Measurements from ENCODE around the gene EPHB1. TPM values are rescaled to one million over a fixed set of nuclear protein-coding genes. Genes with fewer than 3 reads are reported as not detected.

EPHB1 gene
- total RNA-seq, 1 donor from 2014 or later, result 16.3 TPM

DNA sequence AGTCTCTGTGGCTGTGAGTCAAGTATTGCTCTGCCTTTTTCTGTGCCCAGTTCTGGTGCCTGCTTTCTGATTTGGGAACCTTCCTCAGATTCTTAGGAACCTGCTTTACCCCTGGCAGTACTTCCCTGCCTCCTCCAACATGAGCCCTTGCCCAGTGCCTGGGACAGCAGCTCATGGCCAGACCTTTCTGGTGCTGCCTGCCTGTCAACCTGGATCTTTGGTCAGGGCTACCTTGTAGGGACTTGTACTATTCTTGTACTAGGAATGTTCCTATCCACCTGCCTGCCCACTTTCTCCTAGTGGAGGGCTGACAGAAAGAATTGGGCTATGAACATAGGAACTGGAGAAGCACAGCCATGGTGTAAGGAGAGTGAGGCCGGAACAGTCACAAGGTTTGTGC is 28.8 kb upstream of the EPHB1 start:
- H3K27ac Mint-ChIP-seq (ENCODE audit: unreplicated experiment), result no peak overlapping the region
- no peak for TF ChIP-seq CTCF (IDR thresholded peaks at IDR 0.05; ENCODE audit: partially characterized antibody, unreplicated experiment)
- H3K4me1 Mint-ChIP-seq (ENCODE audit: low read depth, unreplicated experiment), result no peaks in the 10 kb centered on the region
- DNase-seq, result no peak
- no peak overlapping the region for H3K4me3 Mint-ChIP-seq (ENCODE audit: unreplicated experiment)
- H3K9me3 Mint-ChIP-seq (ENCODE audit: unreplicated experiment), result peaks cover 3% of the 10 kb centered on the region
- H3K27me3 Mint-ChIP-seq (ENCODE audit: unreplicated experiment), result no peaks in the 10 kb centered on the region
- H3K36me3 Mint-ChIP-seq (ENCODE audit: unreplicated experiment), result no peaks in the 10 kb centered on the region

DNA sequence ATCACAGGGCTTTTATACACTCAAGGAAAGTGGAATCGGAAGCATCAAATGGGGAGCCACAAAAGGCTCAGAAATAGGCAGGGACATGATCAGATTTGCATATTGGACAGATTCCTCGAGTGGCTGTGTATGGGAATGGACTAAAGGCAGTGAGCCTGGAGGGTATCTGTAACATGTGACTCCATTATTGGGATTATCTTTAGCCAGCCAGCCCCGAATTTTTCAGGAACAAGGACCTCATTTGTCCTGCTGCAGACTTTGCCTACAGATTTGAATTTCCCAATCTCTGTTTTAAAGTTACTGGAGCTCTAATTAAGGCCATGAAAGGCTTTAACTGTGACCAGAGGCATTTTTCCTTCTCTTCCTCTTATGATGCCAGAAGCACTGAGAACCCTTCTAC is 26.9 kb upstream of the EPHB1 start:
- Mint-ChIP-seq H3K27ac (ENCODE audit: unreplicated experiment) (no peak overlapping the region), H3K4me1 (ENCODE audit: low read depth, unreplicated experiment) (no peaks in the 10 kb centered on the region), H3K9me3 (ENCODE audit: unreplicated experiment) (peaks cover 3% of the 10 kb centered on the region), H3K27me3 (ENCODE audit: unreplicated experiment) (no peaks in the 10 kb centered on the region), H3K36me3 (ENCODE audit: unreplicated experiment) (no peaks in the 10 kb centered on the region), H3K4me3 (ENCODE audit: unreplicated experiment) (no peak overlapping the region)
- TF ChIP-seq CTCF (IDR thresholded peaks at IDR 0.05; ENCODE audit: partially characterized antibody, unreplicated experiment), result no peak
- no peak for DNase-seq

GRCh38 chr3:134768837-134769236 is 26.2 kb upstream of the EPHB1 start:
- Mint-ChIP-seq H3K27me3 (ENCODE audit: unreplicated experiment) (no peaks in the 10 kb centered on the region), H3K27ac (ENCODE audit: unreplicated experiment) (no peak overlapping the region)
- no peak for TF ChIP-seq CTCF (IDR thresholded peaks at IDR 0.05; ENCODE audit: partially characterized antibody, unreplicated experiment)

DNA sequence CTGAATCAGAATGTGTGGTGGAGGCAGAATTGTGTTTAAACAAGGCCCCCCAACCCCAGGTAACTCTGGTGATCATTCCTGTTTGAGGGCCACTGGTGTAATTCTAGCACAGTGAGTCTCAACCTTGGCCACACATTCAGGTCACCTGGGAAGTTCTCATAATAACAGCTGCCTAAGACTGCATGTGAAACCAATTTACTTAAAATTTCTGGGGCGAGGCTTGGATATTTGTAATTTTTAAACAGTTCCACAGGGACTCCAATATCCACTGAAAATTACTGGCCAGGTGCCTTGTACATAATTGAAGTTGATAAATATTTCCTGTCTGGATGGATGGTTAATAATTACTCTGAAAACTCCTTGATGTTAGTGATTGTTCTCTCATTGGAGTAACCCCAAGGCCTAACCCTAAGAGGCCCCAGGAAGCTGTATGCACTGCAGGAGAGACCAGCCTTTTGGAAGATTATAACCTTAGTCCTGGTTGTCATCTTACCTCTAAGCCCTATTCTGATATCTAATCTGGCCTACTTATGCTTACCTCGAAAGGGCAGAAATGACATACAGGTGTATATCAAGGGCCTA is 25.7 kb upstream of the EPHB1 start:
- Mint-ChIP-seq H3K4me1 (ENCODE audit: low read depth, unreplicated experiment) (no peaks in the 10 kb centered on the region), H3K27me3 (ENCODE audit: unreplicated experiment) (no peaks in the 10 kb centered on the region), H3K4me3 (ENCODE audit: unreplicated experiment) (no peak overlapping the region), H3K36me3 (ENCODE audit: unreplicated experiment) (no peaks in the 10 kb centered on the region), H3K27ac (ENCODE audit: unreplicated experiment) (no peak overlapping the region), H3K9me3 (ENCODE audit: unreplicated experiment) (peaks cover 1% of the 10 kb centered on the region)
- TF ChIP-seq CTCF (IDR thresholded peaks at IDR 0.05; ENCODE audit: partially characterized antibody, unreplicated experiment), result no peak
- no peak for DNase-seq

More at GRCh38 chr3:134768837-134769236, 26.2 kb upstream of the EPHB1 start:
- Mint-ChIP-seq H3K9me3 (ENCODE audit: unreplicated experiment) (peaks cover 1% of the 10 kb centered on the region), H3K4me1 (ENCODE audit: low read depth, unreplicated experiment) (no peaks in the 10 kb centered on the region), H3K4me3 (ENCODE audit: unreplicated experiment) (no peak overlapping the region), H3K36me3 (ENCODE audit: unreplicated experiment) (no peaks in the 10 kb centered on the region)
- DNase-seq, result no peak

DNA sequence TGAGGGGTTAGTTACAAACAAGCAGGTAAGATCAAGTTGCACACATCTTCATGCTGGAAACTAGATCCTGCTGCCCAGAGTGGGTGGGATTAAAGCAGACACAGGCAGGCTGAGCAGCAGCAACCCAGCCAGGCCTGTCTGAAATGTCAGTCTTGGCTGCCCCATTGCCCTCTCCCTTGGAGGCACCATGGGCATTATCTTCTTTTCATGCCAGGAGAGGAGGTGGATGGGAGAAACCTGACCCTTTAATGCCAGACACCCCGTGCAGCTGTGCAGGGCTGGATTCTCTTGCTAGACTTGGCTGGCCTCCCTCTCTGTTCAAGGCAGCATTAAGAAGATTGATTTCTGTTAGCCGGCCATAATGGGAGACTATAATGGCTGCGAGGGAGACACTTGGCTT is 23.0 kb upstream of the EPHB1 start:
- Mint-ChIP-seq H3K9me3 (ENCODE audit: unreplicated experiment) (no peaks in the 10 kb centered on the region), H3K27me3 (ENCODE audit: unreplicated experiment) (no peaks in the 10 kb centered on the region), H3K36me3 (ENCODE audit: unreplicated experiment) (no peaks in the 10 kb centered on the region), H3K27ac (ENCODE audit: unreplicated experiment) (no peak overlapping the region), H3K4me1 (ENCODE audit: low read depth, unreplicated experiment) (no peaks in the 10 kb centered on the region), H3K4me3 (ENCODE audit: unreplicated experiment) (no peak overlapping the region)
- no peak for TF ChIP-seq CTCF (IDR thresholded peaks at IDR 0.05; ENCODE audit: partially characterized antibody, unreplicated experiment)
- DNase-seq, result no peak

Measured in glutamatergic neuron (in vitro differentiated cells).